K562 (cell line): ENCODE measurements around the gene FGF14. TPM values are rescaled to one million over a fixed set of nuclear protein-coding genes. Genes with fewer than 3 reads are reported as not detected.

ENCODE experiments used
- ATAC-seq: fragments of 200-7000 bp; cut with Tn5 transposase; 3 replicates; pipeline ENCODE4 v1.9.1; 2020; ENCODE audit warnings: moderate library complexity
- BruUV-seq: library from RNA; stranded (reverse); fragments of 400-500 nt; replicated peaks from 2 replicates; lab custom pipeline; 2021; lab: Mats Ljungman, UMichigan
- CTCF ChIA-PET: fragments of 300-600 bp; formaldehyde crosslinking; extraction: SDS; loops from one replicate; lab custom pipeline; 2021; ENCODE audit warnings: low intra/inter-chr PET ratio; lab: Yijun Ruan, JAX
- POLR2A ChIA-PET: fragments of 300-600, 350-650 bp; sonication (Branson Sonifier 250); formaldehyde crosslinking; extraction: SDS; loops from one replicate; lab custom pipeline; 2021; ENCODE audit warnings: antibody characterized with exemption, inconsistent platforms; lab: Yijun Ruan, JAX
- DNase-seq, 4 experiments: peaks; one replicate each; pipeline versions ENCODE4 v3.0.0 to v3.0.0-alpha.2; 2011 to 2018; ENCODE audit warnings: low spot score in 3 of 4, mixed read lengths in 3 of 4; ENCODE audit errors: extremely low read depth in 1 of 4
- FAIRE-seq: peaks from 2 replicates; lab custom pipeline; 2011; peaks lifted over from hg19 to GRCh38; lab: Jason Lieb, UNC
- H2AFZ ChIP-seq: 2 replicates; pipeline ENCODE4 v1.6.0; 2011; ENCODE audit warnings: low read depth, low read length, control low read depth, inconsistent platforms
- H3K27ac ChIP-seq: fragments of 200-600 bp; 3 replicates; pipeline ENCODE4 v1.8.0; 2011; ENCODE audit warnings: low read depth, mild to moderate bottlenecking, control low read depth, inconsistent platforms, low read length, moderate library complexity, mixed read lengths; ENCODE audit errors: extremely low read depth
- H3K27me3 ChIP-seq, 2 experiments: fragments of 300-600 bp in 1 of 2; 2 replicates in 1 of 2; 3 replicates in 1 of 2; pipeline versions ENCODE4 v1.6.0 to v1.8.0; 2011; ENCODE audit warnings: inconsistent platforms in 2 of 2, low read length in 2 of 2, mild to moderate bottlenecking in 1 of 2, mixed read lengths in 1 of 2, moderate library complexity in 1 of 2; ENCODE audit not compliant: control insufficient read depth in 2 of 2, insufficient read depth in 2 of 2
- H3K36me3 ChIP-seq: fragments of 300-600 bp; 3 replicates; pipeline ENCODE4 v1.8.0; 2011; ENCODE audit warnings: mild to moderate bottlenecking, low read length, inconsistent platforms; ENCODE audit not compliant: control insufficient read depth, insufficient read depth
- H3K4me1 ChIP-seq, 2 experiments: fragments of 200-600 bp in 1 of 2; replicated peaks in 1 of 2; 2 replicates in 1 of 2; 3 replicates in 1 of 2; pipeline versions ENCODE4 v1.5.1 to v1.8.0; 2011; ENCODE audit warnings: inconsistent platforms in 2 of 2, low read length in 2 of 2, mild to moderate bottlenecking in 1 of 2, mixed read lengths in 1 of 2, moderate library complexity in 1 of 2; ENCODE audit not compliant: control insufficient read depth in 2 of 2, insufficient read depth in 2 of 2
- H3K4me2 ChIP-seq: 2 replicates; pipeline ENCODE4 v1.6.1; 2011; ENCODE audit warnings: low read length, control low read depth, inconsistent platforms, mixed read lengths; ENCODE audit not compliant: insufficient read depth
- H3K4me3 ChIP-seq: fragments of 200-600 bp; sonication (generic), shearing (Covaris generic); 2 replicates; pipeline ENCODE4 v1.5.1; 2016; ENCODE audit warnings: control low read depth, inconsistent platforms
- H3K79me2 ChIP-seq: fragments of 200-600 bp; 3 replicates; pipeline ENCODE4 v1.8.0; 2011; ENCODE audit warnings: low read length, inconsistent platforms; ENCODE audit not compliant: control insufficient read depth, insufficient read depth
- H3K9ac ChIP-seq, 2 experiments: 2 replicates each; pipeline versions ENCODE4 v1.6.0 to v1.6.1; 2011; ENCODE audit warnings: low read depth in 2 of 2, low read length in 2 of 2, control low read depth in 1 of 2, inconsistent platforms in 1 of 2, mild to moderate bottlenecking in 1 of 2, mixed read lengths in 1 of 2; ENCODE audit not compliant: insufficient read depth in 1 of 2
- H3K9me1 ChIP-seq: one replicate; pipeline ENCODE4 v1.6.0; 2011; ENCODE audit warnings: inconsistent platforms, mild to moderate bottlenecking, low read length, moderate library complexity; ENCODE audit not compliant: control insufficient read depth, insufficient read depth
- H3K9me3 ChIP-seq: replicated peaks from 2 replicates; pipeline ENCODE4 v1.5.1; 2011; ENCODE audit warnings: low read depth, low read length, inconsistent platforms; ENCODE audit not compliant: control insufficient read depth, insufficient read depth
- H4K20me1 ChIP-seq: replicated peaks from 2 replicates; pipeline ENCODE4 v1.6.1; 2011; ENCODE audit warnings: low read length, inconsistent platforms, mixed read lengths; ENCODE audit not compliant: control insufficient read depth, insufficient read depth
- ARID2 ChIP-seq: fragments of 450-650 bp; IDR thresholded peaks from 2 replicates; pipeline ENCODE4 v1.6.1; 2017; ENCODE audit warnings: antibody characterized with exemption, mild to moderate bottlenecking
- GABPB1 ChIP-seq: sonication (generic); formaldehyde crosslinking; IDR thresholded peaks from 2 replicates; pipeline ENCODE4 v1.8.0; 2022; ENCODE audit warnings: mild to moderate bottlenecking, missing genetic modification reagents
- HMGN3 ChIP-seq: IDR thresholded peaks from 2 replicates; pipeline ENCODE4 v1.6.1; 2011; ENCODE audit warnings: borderline replicate concordance, low read depth, mild to moderate bottlenecking, mixed read lengths, low read length; ENCODE audit not compliant: insufficient read length; ENCODE audit errors: extremely low read depth
- HOXB6 ChIP-seq: fragments of 250-450 bp; sonication (Bioruptor Pico); IDR thresholded peaks from 2 replicates; pipeline ENCODE4 v1.5.1; 2022; ENCODE audit warnings: mild to moderate bottlenecking, borderline replicate concordance
- KDM1A ChIP-seq, 2 experiments: fragments of 450-650 bp; IDR thresholded peaks; 2 replicates each; pipeline ENCODE4 v1.6.1; 2016; ENCODE audit warnings: mild to moderate bottlenecking in 2 of 2
- MEF2D ChIP-seq: conservative IDR thresholded peaks from 2 replicates; pipeline ENCODE4 v1.6.1; 2016; ENCODE audit warnings: low read depth, missing genetic modification characterization, missing compliant biosample characterization
- THRA ChIP-seq: fragments of 450-650 bp; IDR thresholded peaks from 2 replicates; pipeline ENCODE4 v1.6.1; 2017; ENCODE audit warnings: mild to moderate bottlenecking, moderate library complexity
- TOE1 ChIP-seq, 2 experiments: fragments of 450-650 bp in 1 of 2; sonication (generic) in 1 of 2; formaldehyde crosslinking in 1 of 2; IDR thresholded peaks; 2 replicates each; pipeline versions ENCODE4 v1.7.1 to v1.8.0; 2016 to 2022; ENCODE audit warnings: borderline replicate concordance in 2 of 2, mild to moderate bottlenecking in 2 of 2, antibody characterized with exemption in 1 of 2, inconsistent platforms in 1 of 2, low read depth in 1 of 2, missing genetic modification reagents in 1 of 2, moderate library complexity in 1 of 2
- ZNF12 ChIP-seq: sonication (generic); formaldehyde crosslinking; IDR thresholded peaks from 2 replicates; pipeline ENCODE4 v1.4.0; 2020; ENCODE audit warnings: mild to moderate bottlenecking, missing genetic modification reagents
- ZNF184 ChIP-seq: sonication (generic); formaldehyde crosslinking; IDR thresholded peaks from 2 replicates; pipeline ENCODE4 v1.5.0; 2020; ENCODE audit warnings: missing genetic modification reagents
- WGBS: fragments of 100-300 bp; shearing (Covaris generic); methylation state at CpG from one replicate; pipeline ENCODE4 v1.1.6; 2016; ENCODE audit warnings: low coverage, mixed read lengths; ENCODE audit not compliant: insufficient coverage; ENCODE audit errors: missing lambda C conversion rate; 5-methylcytosine and 5-hydroxymethylcytosine counted together
- in situ Hi-C: fragments of 300-500 bp; cut with MboI; formaldehyde crosslinking; loops from 4 replicates; pipeline ENCODE4 v1.15.0; 2018; ENCODE audit warnings: inconsistent platforms, mixed read lengths
- intact Hi-C: fragments of 100-400 bp; cut with micrococcal nuclease; formaldehyde crosslinking; loops from 2 replicates; pipeline ENCODE4 v1.14.2; 2022
- polyA plus RNA-seq, 8 experiments: library from polyadenylated mRNA; depleted of rRNA in 4 of 8; stranded (reverse) in 5 of 8; unstranded in 3 of 8; fragments of >200 nt; fragmentation: Nextera tagmentation in 2 of 8; fragmentation: Illumina TruSeq in 1 of 8; extraction: Ambion mirVana in 2 of 8; extraction: Trizol in 1 of 8; gene quantifications; 2 replicates each; pipeline versions ENCODE4 v1.2.1 to v1.2.3, GENCODE V29; 2011 to 2014; ENCODE audit warnings: inconsistent platforms in 1 of 8, missing spikeins in 1 of 8
- total RNA-seq, 7 experiments: library from RNA; depleted of rRNA in 6 of 7; stranded (reverse); fragments of >200 nt in 6 of 7; fragmentation: Illumina TruSeq in 2 of 7; extraction: Trizol in 2 of 7; gene quantifications; 2 replicates each; pipeline versions ENCODE4 v1.2.1 to v1.2.3, GENCODE V29; 2011 to 2021; ENCODE audit warnings: low replicate concordance in 1 of 7

FGF14 gene
- total and polyA plus RNA-seq, 9 of the 15 experiments (the other 6 are each of a cell fraction or from before 2014, with no cell fraction given): not detected

- FAIRE-seq: no peak
- no TSS peak for BruUV-seq
- TF ChIP-seq MEF2D (tag): no peak
- TF ChIP-seq TOE1 (IDR thresholded peaks at IDR 0.05; ENCODE audit: borderline replicate concordance): no peak
- no peak for TF ChIP-seq TOE1 (CRISPR knock-in tag; IDR thresholded peaks at IDR 0.05; ENCODE audit: borderline replicate concordance, low read depth)
- TF ChIP-seq ZNF12 (CRISPR knock-in tag): no peak
- no peak for TF ChIP-seq ZNF184 (CRISPR knock-in tag)
- no peak for TF ChIP-seq KDM1A (IDR thresholded peaks at IDR 0.05)
- TF ChIP-seq HMGN3: no peak
- no peak for TF ChIP-seq HOXB6 (CRISPR knock-in tag)
- no peak for TF ChIP-seq GABPB1 (CRISPR knock-in tag)
- no peak for TF ChIP-seq ARID2
- no peak for TF ChIP-seq THRA
- POLR2A ChIA-PET: no interaction called here
- intact Hi-C loops (no loop called here), in situ Hi-C loops (no loop called here)
- H3K4me2 ChIP-seq: no peak overlapping the region
- no peaks in the 10 kb centered on the region for H3K27me3 ChIP-seq
- no peaks in the 10 kb centered on the region for H3K9me3 ChIP-seq
- no peak overlapping the region for H3K9ac ChIP-seq
- H3K4me3 ChIP-seq: no peak overlapping the region
- H3K27ac ChIP-seq: no peak overlapping the region
- ATAC-seq: no peak
- no peaks in the 10 kb centered on the region for H3K36me3 ChIP-seq
- no peak overlapping the region for H2AFZ ChIP-seq
- no peaks in the 10 kb centered on the region for H4K20me1 ChIP-seq
- H3K79me2 ChIP-seq: no peaks in the 10 kb centered on the region
- no peaks in the 10 kb centered on the region for H3K4me1 ChIP-seq
- CTCF ChIA-PET: no interaction called here
- WGBS: 2% methylated on average over 6 of the region's 7 CpGs
- no peak for DNase-seq
- no peaks in the 10 kb centered on the region for H3K9me1 ChIP-seq
Observed at GRCh38 chr13:102033386-102033785, 368.5 kb downstream of the FGF14 start.
